A549 (cell line): ENCODE results near the gene BICDL1. TPM values are rescaled to one million over a fixed set of nuclear protein-coding genes. Genes with fewer than 3 reads are reported as not detected.

Experiments used
- ATAC-seq, 2 experiments: fragments of 200-7000 bp in 1 of 2; fragments of >200 bp in 1 of 2; cut with Nextera tagmentation in 1 of 2; cut with Tn5 transposase in 1 of 2; 3 replicates each; pipeline versions ENCODE4 v1.8.0 to v1.9.1; 2018 to 2020; ENCODE audit warnings: mild to moderate bottlenecking in 1 of 2, moderate library complexity in 1 of 2
- CTCF ChIA-PET: fragments of 300-600 bp; sonication (Branson Sonifier 250); formaldehyde crosslinking; extraction: SDS; loops from one replicate; lab custom pipeline; 2021; ENCODE audit warnings: antibody characterized with exemption, inconsistent platforms; lab: Yijun Ruan, JAX
- POLR2A ChIA-PET: fragments of 350-600 bp; formaldehyde crosslinking; extraction: SDS; loops from one replicate; lab custom pipeline; 2021; ENCODE audit warnings: antibody characterized with exemption, inconsistent platforms; lab: Yijun Ruan, JAX
- DNase-seq, 2 experiments: peaks; one replicate each; pipeline versions ENCODE4 v3.0.0 to v3.0.0-alpha.2; 2011 to 2016; ENCODE audit warnings: low read depth in 1 of 2, low spot score in 1 of 2
- FAIRE-seq: peaks from 2 replicates; lab custom pipeline; 2011; peaks lifted over from hg19 to GRCh38; lab: Jason Lieb, UNC
- H3K27ac ChIP-seq, 2 experiments: fragments of >200 bp; sonication (Bioruptor Twin); formaldehyde crosslinking; 3 replicates each; pipeline ENCODE4 v1.5.1; 2016 to 2017
- H3K4me1 ChIP-seq: fragments of >200 bp; sonication (Bioruptor Twin); formaldehyde crosslinking; 3 replicates; pipeline ENCODE4 v1.6.1; 2016
- H3K4me2 ChIP-seq: fragments of >200 bp; sonication (Bioruptor Twin); formaldehyde crosslinking; 3 replicates; pipeline ENCODE4 v1.6.1; 2016
- H3K4me3 ChIP-seq: fragments of >200 bp; sonication (Bioruptor Twin); formaldehyde crosslinking; 3 replicates; pipeline ENCODE4 v1.5.1; 2016
- H3K9me3 ChIP-seq: fragments of >200 bp; sonication (Bioruptor Twin); formaldehyde crosslinking; 3 replicates; pipeline ENCODE4 v1.6.1; 2016
- CBX2 ChIP-seq: fragments of 200-600 bp; sonication (generic); IDR thresholded peaks from 2 replicates; pipeline ENCODE4 v1.6.1; 2016; ENCODE audit warnings: low read depth, mild to moderate bottlenecking, borderline replicate concordance
- CEBPB ChIP-seq, 2 experiments: fragments of >200 bp in 1 of 2; sonication (Bioruptor Twin) in 1 of 2; formaldehyde crosslinking in 1 of 2; IDR thresholded peaks; 2 replicates each; pipeline ENCODE4 v1.6.1; 2012 to 2016
- CHD2 ChIP-seq: fragments of 150-350 bp; IDR thresholded peaks from 2 replicates; pipeline ENCODE4 v1.6.1; 2014; ENCODE audit warnings: low read length; ENCODE audit not compliant: partially characterized antibody
- E2F6 ChIP-seq: IDR thresholded peaks from 2 replicates; pipeline ENCODE4 v1.6.1; 2012; ENCODE audit warnings: low read depth, borderline replicate concordance
- ESRRA ChIP-seq: fragments of 150-350 bp; IDR thresholded peaks from 2 replicates; pipeline ENCODE4 v1.6.1; 2014; ENCODE audit warnings: mild to moderate bottlenecking, low read length, borderline replicate concordance
- FOSB ChIP-seq: fragments of 250-450 bp; sonication (Bioruptor Pico); IDR thresholded peaks from 2 replicates; pipeline ENCODE4 v1.5.0; 2020; ENCODE audit warnings: mild to moderate bottlenecking, moderate library complexity
- FOSL2 ChIP-seq, 2 experiments: fragments of 450-650 bp in 1 of 2; fragments of >200 bp in 1 of 2; sonication (Bioruptor Twin) in 1 of 2; formaldehyde crosslinking; IDR thresholded peaks; 2 replicates each; pipeline versions ENCODE4 v1.5.0 to v1.6.1; 2016 to 2020; ENCODE audit warnings: mild to moderate bottlenecking in 1 of 2, moderate library complexity in 1 of 2
- FOXS1 ChIP-seq: fragments of 250-450 bp; sonication (Bioruptor Pico); IDR thresholded peaks from 2 replicates; pipeline ENCODE4 v1.5.0; 2020; ENCODE audit warnings: mild to moderate bottlenecking, moderate library complexity
- HEYL ChIP-seq: fragments of 250-450 bp; sonication (Bioruptor Pico); IDR thresholded peaks from 2 replicates; pipeline ENCODE4 v1.8.0; 2021; ENCODE audit warnings: mild to moderate bottlenecking, moderate library complexity
- KDM1A ChIP-seq: fragments of 200-600 bp; sonication (generic); IDR thresholded peaks from 2 replicates; pipeline ENCODE4 v1.6.1; 2016; ENCODE audit warnings: low read depth, mild to moderate bottlenecking
- MAFK ChIP-seq: fragments of 450-650 bp; IDR thresholded peaks from 2 replicates; pipeline ENCODE4 v1.6.1; 2014; ENCODE audit not compliant: partially characterized antibody
- MAZ ChIP-seq: fragments of 150-350 bp; IDR thresholded peaks from 2 replicates; pipeline ENCODE4 v1.6.1; 2014; ENCODE audit warnings: antibody characterized with exemption, low read depth, low read length, borderline replicate concordance
- MYC ChIP-seq: IDR thresholded peaks from 2 replicates; pipeline ENCODE4 v1.6.1; 2012; ENCODE audit warnings: mild to moderate bottlenecking, inconsistent platforms, low read length, improper control_type of control experiment, borderline replicate concordance
- NPAS2 ChIP-seq: fragments of 250-450 bp; sonication (Bioruptor Pico); IDR thresholded peaks from 2 replicates; pipeline ENCODE4 v1.8.0; 2022; ENCODE audit warnings: mild to moderate bottlenecking, moderate library complexity, borderline replicate concordance
- RAD21 ChIP-seq, 2 experiments: fragments of >200 bp in 1 of 2; sonication (Bioruptor Twin) in 1 of 2; formaldehyde crosslinking in 1 of 2; IDR thresholded peaks in 1 of 2; conservative IDR thresholded peaks in 1 of 2; 2 replicates in 1 of 2; 3 replicates in 1 of 2; pipeline ENCODE4 v1.6.1; 2012 to 2018; ENCODE audit warnings: inconsistent platforms in 1 of 2
- RARB ChIP-seq: fragments of 250-450 bp; sonication (Bioruptor Pico); IDR thresholded peaks from 2 replicates; pipeline ENCODE4 v1.8.0; 2021; ENCODE audit warnings: mild to moderate bottlenecking, moderate library complexity
- SREBF2 ChIP-seq: fragments of 450-650 bp; IDR thresholded peaks from 2 replicates; pipeline ENCODE4 v1.6.1; 2014; ENCODE audit warnings: mild to moderate bottlenecking, moderate library complexity
- USF2 ChIP-seq: fragments of 450-650 bp; IDR thresholded peaks from 2 replicates; pipeline ENCODE4 v1.6.1; 2014; ENCODE audit warnings: antibody characterized with exemption
- WGBS: methylation state at CpG from one replicate; pipeline ENCODE4 v1.1.6; 2017; ENCODE audit errors: missing lambda C conversion rate; 5-methylcytosine and 5-hydroxymethylcytosine counted together
- polyA plus RNA-seq, 4 experiments: library from polyadenylated mRNA; depleted of rRNA in 3 of 4; stranded (reverse); fragments of >200 nt; fragmentation: RNase III in 1 of 4; extraction: RNeasy Plus Mini Kit Qiagen cat#74134 plus additional on column Dnase treatment in 1 of 4; gene quantifications; 2 replicates in 3 of 4; 3 replicates in 1 of 4; pipeline ENCODE4 v1.2.3, GENCODE V29; 2011 to 2017
- TF ChIP-seq, protein P1 (sequence below): fragments of >200 bp; sonication (Bioruptor Twin); formaldehyde crosslinking; IDR thresholded peaks from 2 replicates; pipeline ENCODE4 v1.6.1; 2016
- TF ChIP-seq, protein P2 (sequence below): fragments of 150-350 bp; IDR thresholded peaks from 2 replicates; pipeline ENCODE4 v1.6.1; 2014; ENCODE audit warnings: low read depth, mild to moderate bottlenecking, low read length

The BICDL1 gene
- polyA plus RNA-seq, 2 of the 4 experiments (the other 2 are of a cell fraction): 3.8 to 4.5 TPM

DNA sequence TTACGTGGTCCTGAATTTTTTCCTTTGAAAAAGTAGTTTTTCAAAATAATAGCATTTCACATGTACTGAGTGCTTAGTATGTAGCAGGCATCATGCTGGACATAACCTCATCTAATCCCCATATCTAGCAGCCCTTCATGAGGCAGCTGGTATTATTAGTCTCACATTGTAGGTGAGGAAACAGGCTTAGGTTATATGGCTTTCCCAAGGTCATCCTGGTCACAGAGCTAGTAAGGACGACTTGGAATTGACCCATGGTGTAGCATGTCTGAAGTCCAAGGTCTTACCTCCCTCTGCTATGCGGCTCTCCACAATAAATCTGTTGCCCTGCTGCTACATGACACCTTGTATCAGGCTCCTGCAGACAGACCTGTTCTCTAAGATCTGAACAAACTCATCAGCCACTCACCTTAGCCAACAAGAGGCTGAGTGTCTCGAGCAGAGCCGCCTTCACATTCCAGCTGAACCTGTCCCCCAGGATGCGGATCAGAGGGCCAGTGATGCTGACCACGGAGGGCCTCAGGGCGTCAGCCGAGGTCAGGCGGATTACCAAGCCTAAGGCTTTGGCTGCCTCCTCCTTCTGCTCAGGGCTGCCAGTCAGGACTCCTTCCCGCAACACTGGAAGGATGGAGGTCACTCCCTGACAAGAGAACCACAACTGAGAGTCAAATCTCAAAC lies 147.2 kb downstream of the BICDL1 start:
- H3K9me3 ChIP-seq: no peaks in the 10 kb centered on the region
- DNase-seq (no peak), FAIRE-seq (no peak), ATAC-seq (no peak)
- ChIA-PET POLR2A (no interaction called here), CTCF (interaction anchor here (1.8 kb wide), 1 partner anchor 10 kb away, joined by 5 read pairs; no protein-coding TSS in a partner anchor)
- H3K4me1 ChIP-seq: no peaks in the 10 kb centered on the region
- H3K4me3 ChIP-seq: no peak overlapping the region
- TF ChIP-seq SREBF2: no peak
- TF ChIP-seq, protein P1, sequence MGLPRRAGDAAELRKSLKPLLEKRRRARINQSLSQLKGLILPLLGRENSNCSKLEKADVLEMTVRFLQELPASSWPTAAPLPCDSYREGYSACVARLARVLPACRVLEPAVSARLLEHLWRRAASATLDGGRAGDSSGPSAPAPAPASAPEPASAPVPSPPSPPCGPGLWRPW: no peak
- no peak for TF ChIP-seq FOSL2 (IDR thresholded peaks at IDR 0.05)
- TF ChIP-seq FOSL2 (CRISPR knock-in tag; IDR thresholded peaks at IDR 0.05): no peak
- no peak for TF ChIP-seq MAZ
- TF ChIP-seq ESRRA: no peak
- TF ChIP-seq RAD21 (conservative IDR thresholded peaks at IDR 0.05 in 1 of 2, IDR thresholded peaks at IDR 0.05 in 1 of 2): no peak
- no peak for TF ChIP-seq CEBPB (IDR thresholded peaks at IDR 0.05)
- WGBS: 93% methylated on average over 11 of the region's 11 CpGs
- H3K27ac ChIP-seq: no peak overlapping the region
- H3K4me2 ChIP-seq: no peak overlapping the region

DNA sequence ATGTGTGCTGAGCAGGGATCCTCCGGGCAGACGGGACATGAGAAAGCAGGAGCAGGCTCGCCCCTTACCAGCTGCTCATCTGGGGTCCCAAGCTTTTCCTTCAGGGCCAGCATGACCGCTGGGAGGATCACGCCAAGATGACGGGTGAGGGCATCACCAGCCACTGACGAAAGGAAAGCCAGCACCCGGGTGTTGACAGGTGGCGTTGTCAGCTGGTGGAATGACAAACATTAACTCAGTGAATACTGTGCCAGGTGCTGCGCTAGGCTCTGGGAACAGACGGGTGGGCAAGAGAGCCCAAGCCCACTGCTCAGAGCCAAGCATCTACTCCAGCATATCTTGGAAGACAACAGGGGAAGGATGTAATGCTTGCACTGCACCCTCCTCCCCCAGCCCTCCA lies 148.8 kb downstream of the BICDL1 start:
- TF ChIP-seq MYC: no peak
- no peak for TF ChIP-seq FOXS1
- no peak for TF ChIP-seq CHD2
- TF ChIP-seq, protein P2, sequence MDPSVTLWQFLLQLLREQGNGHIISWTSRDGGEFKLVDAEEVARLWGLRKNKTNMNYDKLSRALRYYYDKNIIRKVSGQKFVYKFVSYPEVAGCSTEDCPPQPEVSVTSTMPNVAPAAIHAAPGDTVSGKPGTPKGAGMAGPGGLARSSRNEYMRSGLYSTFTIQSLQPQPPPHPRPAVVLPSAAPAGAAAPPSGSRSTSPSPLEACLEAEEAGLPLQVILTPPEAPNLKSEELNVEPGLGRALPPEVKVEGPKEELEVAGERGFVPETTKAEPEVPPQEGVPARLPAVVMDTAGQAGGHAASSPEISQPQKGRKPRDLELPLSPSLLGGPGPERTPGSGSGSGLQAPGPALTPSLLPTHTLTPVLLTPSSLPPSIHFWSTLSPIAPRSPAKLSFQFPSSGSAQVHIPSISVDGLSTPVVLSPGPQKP: no peak
- no peak for TF ChIP-seq HEYL (CRISPR knock-in tag)
- TF ChIP-seq MAFK: no peak
- no peak for TF ChIP-seq USF2
- no peak for TF ChIP-seq CBX2
- no peak for TF ChIP-seq RAD21 (conservative IDR thresholded peaks at IDR 0.05 in 1 of 2, IDR thresholded peaks at IDR 0.05 in 1 of 2)
- no peak for TF ChIP-seq KDM1A
- no peak for TF ChIP-seq E2F6
- no peak for TF ChIP-seq NPAS2 (CRISPR knock-in tag)
- no peak for TF ChIP-seq RARB (CRISPR knock-in tag)
- TF ChIP-seq FOSB (CRISPR knock-in tag): no peak
- Histone ChIP-seq H3K27ac (no peak overlapping the region), H3K4me1 (no peaks in the 10 kb centered on the region), H3K9me3 (no peaks in the 10 kb centered on the region), H3K4me3 (no peak overlapping the region), H3K4me2 (no peak overlapping the region)
- 91% methylated on average over 10 of the region's 11 CpGs for WGBS
- DNase-seq: no peak
- no peak for FAIRE-seq
- ChIA-PET POLR2A (no interaction called here), CTCF (interaction anchor here (0.6 to 1.2 kb wide), 4 partner anchors 9 to 199 kb away, joined by 3 to 4 read pairs (median 4); partner anchors contain the start of gene RPLP0)
- no peak for ATAC-seq
